T-helper 2 cell treated with Interferon-gamma antibody and Interleukin-4, amounts not matched to agents 100 ng/mL and 5 ng/mL, for 36 hours (primary cell): ENCODE results near the gene FAM107B. TPM values are rescaled to one million over a fixed set of nuclear protein-coding genes. Genes with fewer than 3 reads are reported as not detected.
"Not testable (repeated sequence)": the region's sequence is repeated elsewhere in the genome, so short reads cannot be mapped to it uniquely, and the experiment has no call there.

Experiments used
- intact Hi-C: fragments of 100-400 bp; cut with micrococcal nuclease; formaldehyde crosslinking; loops from one replicate; pipeline ENCODE4 v1.15.1; 2023
- total RNA-seq: library from RNA; stranded (reverse); gene quantifications from 2 replicates; pipeline ENCODE4 v1.2.3, GENCODE V29; 2022

Gene FAM107B
- total RNA-seq, 1 donor from 2014 or later: 161 TPM

- intact Hi-C loops: no loop called here
Observed at GRCh38 chr10:14737808-14738545, 36.7 kb downstream of the FAM107B start.

DNA sequence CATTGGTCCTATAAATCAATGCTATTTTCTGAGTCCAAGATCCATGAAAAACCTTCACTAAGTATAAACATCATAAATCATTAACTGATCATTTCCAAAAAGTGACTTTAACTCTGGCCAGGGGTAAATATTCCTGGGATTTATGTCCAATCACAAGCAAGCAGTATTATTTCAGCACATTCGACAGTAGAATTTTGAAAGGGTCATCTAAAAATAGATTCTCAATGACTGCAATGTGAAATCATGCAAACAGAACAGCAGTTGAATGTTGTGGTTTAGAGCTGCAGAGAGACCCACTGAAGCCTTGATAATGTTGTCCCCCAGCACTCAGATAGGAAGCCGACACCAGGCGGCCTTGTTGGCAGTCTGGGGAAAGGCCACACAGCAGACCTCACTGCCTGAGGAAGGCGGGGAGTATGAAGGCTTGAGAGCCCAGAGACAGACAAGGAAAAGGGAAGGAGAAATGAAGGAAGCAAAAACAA lies 38.1 kb downstream of the FAM107B start:
- intact Hi-C loops: no loop called here

DNA sequence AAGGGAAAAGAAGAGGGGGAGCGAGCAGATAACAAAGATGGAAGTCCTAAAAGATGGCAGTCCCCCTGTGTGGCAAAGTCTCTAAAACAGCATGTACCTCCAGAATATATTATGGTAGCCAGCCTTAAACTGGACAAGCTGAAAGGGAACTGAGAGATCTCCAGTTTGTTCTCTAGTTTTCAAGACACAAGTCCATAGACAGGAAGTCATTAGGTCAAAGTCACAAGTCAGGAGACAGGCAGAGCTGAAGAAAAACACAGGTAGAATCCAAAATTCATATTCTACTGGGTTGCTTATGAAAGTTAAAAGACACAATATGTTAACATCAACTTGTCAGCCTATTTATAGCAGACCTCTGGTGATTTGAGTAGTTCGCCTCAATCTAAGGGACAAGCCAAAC lies 38.7 kb downstream of the FAM107B start:
- intact Hi-C loops: no loop called here

- intact Hi-C loops: no loop called here
Observed at GRCh38 chr10:14731875-14732512, 42.7 kb downstream of the FAM107B start.

GRCh38 chr10:14728346-14728745 lies 46.4 kb downstream of the FAM107B start:
- intact Hi-C loops: loop anchor here (10.0 kb wide), 1 partner anchor 64 kb away; no protein-coding TSS in a partner anchor

DNA sequence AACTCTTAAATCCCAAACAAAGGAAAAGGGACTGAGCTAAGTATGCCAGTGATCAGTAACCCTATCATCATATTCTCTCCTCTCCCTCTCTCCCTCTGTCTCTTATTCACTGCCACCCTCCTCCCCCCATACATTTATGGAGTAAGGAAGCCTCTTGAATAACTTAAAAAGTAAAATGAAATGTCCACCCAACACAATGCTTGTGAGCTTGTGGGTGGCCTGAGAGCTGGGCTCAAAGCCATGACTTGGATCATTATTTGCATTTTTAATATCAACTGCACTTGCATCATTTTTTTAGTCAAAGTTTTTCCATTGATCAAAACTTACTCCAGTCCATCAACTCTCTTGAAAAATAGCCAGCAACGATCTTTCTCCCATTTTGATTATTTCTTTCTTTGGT lies 46.8 kb downstream of the FAM107B start:
- intact Hi-C loops: loop anchor here (10.0 kb wide), 1 partner anchor 63 kb away; no protein-coding TSS in a partner anchor

GRCh38 chr10:14727465-14727864 lies 47.2 kb downstream of the FAM107B start:
- intact Hi-C loops: loop anchor here (10.0 kb wide), 1 partner anchor 63 kb away; no protein-coding TSS in a partner anchor

GRCh38 chr10:14724931-14725330 lies 49.8 kb downstream of the FAM107B start:
- intact Hi-C loops: loop anchor here (10.0 kb wide), 1 partner anchor 60 kb away; no protein-coding TSS in a partner anchor

DNA sequence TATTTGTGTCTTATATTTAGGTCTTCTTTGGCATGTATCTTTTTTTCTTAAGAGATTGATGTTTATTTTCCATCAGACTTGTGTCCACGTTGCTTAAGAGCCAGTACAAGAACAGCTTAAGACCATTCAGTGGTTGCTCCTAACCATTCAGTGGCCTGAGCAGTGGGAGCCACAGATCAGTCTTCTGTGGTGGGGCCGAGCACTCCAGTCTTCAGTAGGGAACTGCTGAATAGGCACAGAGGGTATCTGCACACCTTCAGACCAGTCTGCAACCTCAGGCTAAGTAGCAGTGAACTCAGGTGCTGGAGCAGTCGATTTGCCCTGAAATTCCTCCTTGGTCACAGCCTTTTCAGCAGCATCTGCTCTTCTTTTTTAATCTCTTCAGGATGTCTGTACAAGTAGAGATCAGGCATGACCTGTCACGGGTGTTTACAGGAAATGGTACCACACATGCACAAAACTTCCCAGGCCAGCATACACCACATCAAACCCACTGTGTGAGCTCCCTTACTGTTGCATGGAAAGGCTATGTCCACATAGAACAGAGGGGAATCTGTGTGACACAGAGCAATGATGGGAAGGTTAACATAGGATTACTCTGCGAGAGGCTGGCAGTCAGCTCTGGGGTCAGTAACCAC lies 51.5 kb downstream of the FAM107B start:
- intact Hi-C loops: loop anchor here (10.0 kb wide), 1 partner anchor 58 kb away; no protein-coding TSS in a partner anchor

DNA sequence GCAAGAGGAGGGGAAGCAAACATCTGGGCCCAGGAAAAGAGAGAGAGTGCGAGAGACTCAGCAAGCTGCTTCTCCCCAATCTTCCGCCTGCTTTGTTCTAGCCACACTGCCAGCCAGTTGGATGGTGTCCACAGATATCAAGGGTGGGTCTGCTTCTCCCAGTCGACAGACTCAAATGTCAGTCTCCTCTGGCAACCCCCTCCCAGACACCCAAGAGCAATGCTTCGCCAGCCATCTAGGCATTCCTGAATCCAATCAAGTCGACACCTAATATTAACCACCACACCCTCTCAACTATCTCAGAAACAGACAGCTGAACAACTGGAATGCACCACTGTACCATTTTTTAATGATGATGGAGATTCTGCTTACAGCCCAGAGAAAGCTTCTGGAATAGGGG lies 57.1 kb downstream of the FAM107B start:
- intact Hi-C loops: no loop called here

DNA sequence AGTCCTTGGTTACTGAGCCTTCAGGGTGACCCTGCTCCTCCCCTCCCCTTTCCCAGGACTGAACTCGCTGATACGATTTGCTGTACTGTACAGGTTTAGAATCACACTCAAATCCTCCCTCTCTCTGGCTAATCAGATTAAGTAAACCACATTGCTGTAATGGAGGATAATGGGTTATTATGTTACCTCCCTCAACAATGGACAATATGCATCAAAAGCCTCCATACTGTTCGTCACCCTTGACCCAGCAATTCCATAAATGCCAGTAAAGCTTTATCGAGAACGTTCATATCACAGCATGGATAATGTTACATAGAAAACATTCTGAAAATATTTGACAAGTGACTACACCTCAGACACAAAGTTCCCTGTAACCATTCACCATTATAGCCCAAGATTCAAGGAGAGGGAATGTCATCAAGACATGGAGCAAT lies 61.7 kb downstream of the FAM107B start:
- intact Hi-C loops: no loop called here

DNA sequence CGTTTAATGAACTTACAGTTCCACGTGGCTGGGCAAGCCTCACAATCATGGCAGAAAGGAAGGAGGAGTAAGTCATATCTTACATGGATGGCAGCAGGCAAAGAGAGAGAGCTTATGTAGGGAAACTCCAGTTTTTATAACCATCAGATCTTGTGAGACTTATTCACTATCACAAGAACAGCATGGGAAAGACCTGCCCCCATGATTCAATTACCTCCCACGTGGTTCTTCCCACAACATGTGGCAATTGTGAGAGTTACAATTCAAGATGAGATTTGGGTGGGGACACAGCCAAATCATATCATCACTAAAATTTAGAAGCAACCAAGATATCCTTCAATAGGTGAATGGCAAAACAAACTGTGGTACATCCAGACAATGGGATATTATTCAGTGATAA lies 65.4 kb downstream of the FAM107B start:
- intact Hi-C loops: not testable (repeated sequence)

DNA sequence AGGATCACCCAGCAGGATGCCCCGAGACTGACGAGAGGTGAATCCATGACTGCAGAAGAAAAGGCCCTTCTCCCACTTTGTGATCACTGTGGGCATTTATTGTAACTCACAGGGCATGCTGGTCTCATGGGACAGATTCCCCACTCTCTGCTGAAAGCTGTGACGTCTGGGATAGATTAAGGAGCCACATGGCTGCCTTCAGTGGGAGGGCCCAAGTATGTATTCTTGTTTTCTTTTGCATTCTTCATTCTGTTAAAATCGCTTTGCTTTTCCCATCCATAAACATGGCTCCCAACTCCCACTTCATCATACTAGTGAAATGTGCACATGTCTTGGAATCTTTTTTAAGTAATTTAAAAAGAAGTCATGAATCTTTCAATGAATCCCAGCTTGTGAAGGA lies 67.2 kb downstream of the FAM107B start:
- intact Hi-C loops: no loop called here

DNA sequence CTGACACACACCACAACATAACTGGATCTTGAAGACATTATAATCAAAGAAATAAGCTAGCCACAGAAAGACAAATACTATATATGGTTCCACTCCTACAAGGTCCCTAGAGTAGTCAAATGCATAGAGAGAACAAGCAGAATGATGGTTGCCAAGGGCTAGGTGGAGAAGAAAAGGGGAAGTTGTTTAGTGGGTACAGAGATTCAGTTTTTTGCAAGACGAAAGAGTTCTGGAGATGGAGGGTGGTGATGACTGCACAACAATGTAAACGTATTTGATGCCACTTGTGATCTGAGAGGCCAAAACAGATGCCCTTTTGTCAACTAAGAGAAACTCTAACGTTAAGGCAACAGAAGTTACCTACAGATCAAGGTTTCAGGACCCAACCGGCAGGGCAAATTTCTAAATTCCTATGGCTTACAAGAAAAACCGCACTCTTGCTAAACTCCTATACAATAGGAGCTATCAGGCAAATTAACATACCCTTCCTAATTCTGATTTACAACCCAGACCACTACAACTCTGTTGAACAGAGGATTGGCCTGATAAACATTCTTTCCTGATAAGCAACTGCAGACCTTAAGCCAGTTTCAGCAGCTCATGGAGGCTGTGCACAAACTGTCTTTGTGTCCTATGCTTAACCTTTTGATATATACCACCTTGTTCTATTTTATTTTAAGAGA lies 69.0 kb downstream of the FAM107B start:
- intact Hi-C loops: no loop called here

- intact Hi-C loops: no loop called here
Observed at GRCh38 chr10:14703631-14704001, 71.1 kb downstream of the FAM107B start.

- intact Hi-C loops: no loop called here
Observed at GRCh38 chr10:14701466-14701865, 73.2 kb downstream of the FAM107B start.

DNA sequence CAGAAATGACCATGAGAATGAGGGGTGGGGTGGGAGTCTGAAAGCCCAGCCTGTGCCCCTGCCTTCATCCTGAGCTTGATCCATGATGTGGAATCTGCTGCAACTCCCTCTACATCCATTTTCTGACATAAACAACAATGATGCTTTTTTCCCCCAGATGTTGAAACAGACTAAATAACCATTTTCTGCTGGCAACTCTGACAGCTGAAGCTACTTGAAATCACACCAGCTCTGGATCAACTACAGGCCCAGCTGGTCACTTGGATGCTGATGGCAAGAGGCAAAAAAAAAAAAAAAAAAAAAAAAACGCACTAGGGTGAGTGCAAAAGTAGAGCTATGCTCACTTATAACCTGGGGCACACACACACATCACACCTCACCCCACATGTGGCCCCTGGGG lies 74.2 kb downstream of the FAM107B start:
- intact Hi-C loops: no loop called here

- intact Hi-C loops: no loop called here
Observed at GRCh38 chr10:14699482-14699881, 75.2 kb downstream of the FAM107B start.

DNA sequence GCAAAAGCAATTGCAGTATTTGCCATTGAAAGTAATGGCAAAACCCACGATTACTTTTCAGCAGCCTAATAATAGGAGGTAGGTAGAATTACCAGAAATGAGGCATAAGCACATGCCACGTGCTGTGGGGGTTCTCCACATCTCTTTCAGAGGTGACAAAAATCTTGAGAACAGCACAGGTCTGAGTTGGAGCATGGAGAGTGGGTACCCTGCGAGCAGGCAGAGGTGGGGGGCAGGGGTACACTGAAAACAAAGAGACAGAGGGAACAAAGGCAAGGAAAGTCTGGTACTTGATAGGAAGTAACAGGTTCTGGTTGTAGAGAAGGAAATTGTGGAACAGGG lies 75.9 kb downstream of the FAM107B start:
- intact Hi-C loops: no loop called here

GRCh38 chr10:14698111-14698828 lies 76.4 kb downstream of the FAM107B start:
- intact Hi-C loops: no loop called here

DNA sequence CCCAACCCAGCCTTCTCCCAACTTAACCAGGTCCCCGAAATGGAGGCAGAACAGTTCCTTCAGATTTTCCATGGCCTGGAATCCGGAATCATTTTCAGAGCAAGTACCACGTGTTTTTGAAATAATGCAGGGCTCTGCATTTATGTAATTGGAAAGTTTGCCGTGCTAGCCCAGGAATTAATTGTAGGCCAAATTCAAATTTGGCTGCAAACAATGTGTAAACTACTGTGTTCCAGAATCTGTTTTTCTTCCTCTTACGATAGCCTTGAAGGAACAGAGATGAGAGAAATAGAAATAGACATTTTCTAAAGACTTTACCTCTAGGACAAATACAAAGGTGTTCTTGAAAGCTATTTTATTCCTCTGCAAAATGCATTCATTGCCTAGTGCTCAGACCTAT lies 77.4 kb downstream of the FAM107B start:
- intact Hi-C loops: no loop called here
